Mucosa of descending colon (tissue), 3 donors: Measurements from ENCODE around the gene CLRN3. TPM values are rescaled to one million over a fixed set of nuclear protein-coding genes. Genes with fewer than 3 reads are reported as not detected.

Source experiments
- ATAC-seq: fragments of 200-7000 bp; cut with Tn5 transposase; one replicate; pipeline ENCODE4 v1.9.1; 2020; ENCODE audit warnings: mild to moderate bottlenecking, moderate library complexity
- DNase-seq, 3 donors: peaks; one replicate each; pipeline ENCODE4 v3.0.0-alpha.2; 2020
- H3K36me3 ChIP-seq: fragments of 200-600 bp; one replicate; pipeline ENCODE4 v1.8.0; 2021; ENCODE audit warnings: low read depth, mild to moderate bottlenecking
- H3K4me1 ChIP-seq: fragments of 200-600 bp; one replicate; pipeline ENCODE4 v1.8.0; 2021; ENCODE audit warnings: low read depth, mild to moderate bottlenecking
- H3K4me3 ChIP-seq: fragments of 200-600 bp; one replicate; pipeline ENCODE4 v1.8.0; 2021; ENCODE audit warnings: mild to moderate bottlenecking
- H3K9me3 ChIP-seq: fragments of 200-600 bp; one replicate; pipeline ENCODE4 v1.8.0; 2021; ENCODE audit warnings: mild to moderate bottlenecking
- CTCF ChIP-seq: fragments of 200-600 bp; IDR thresholded peaks from one replicate; pipeline ENCODE4 v1.8.0; 2022; ENCODE audit warnings: antibody characterized with exemption, mild to moderate bottlenecking
- intact Hi-C, 2 donors: fragments of 100-400 bp; cut with DNase I in 1 of 2; cut with micrococcal nuclease in 1 of 2; formaldehyde crosslinking; loops; one replicate each; pipeline versions ENCODE4 v1.11.0 to v1.11.1; 2022; cut with DNase I, micrococcal nuclease
- total RNA-seq, 3 donors: library from RNA; stranded (reverse); fragmentation: NEBNext Ultra II Directional in 2 of 3; extraction: Animal tissue kit (Norgen Biotek cat#: 25700) in 2 of 3; gene quantifications; one replicate each; pipeline versions ENCODE4 v1.2.1 to v1.2.4, GENCODE V29; 2021 to 2023
- donor health status: DM: no; HTN: no; CAD: no; lungs with moderate emphysema.
- donor health status: DM: no; HTN: no; CAD: no.
- donor health status: DM: no; HTN: yes; CAD: no.

The CLRN3 gene
- total RNA-seq, 3 donors from 2014 or later = 62.3 to 176 (median 121) TPM

- Histone ChIP-seq H3K4me3 (no peak overlapping the region), H3K36me3 (no peaks in the 10 kb centered on the region), H3K4me1 (peaks cover 31% of the 10 kb centered on the region), H3K9me3 (no peaks in the 10 kb centered on the region)
- TF ChIP-seq CTCF = no peak
- ATAC-seq = no peak
- no peak for DNase-seq
- intact Hi-C loops = loop anchor here in 1 of 2 donors (10.0 kb wide), 1 partner anchor 110 kb away; no protein-coding TSS in a partner anchor
Measured at GRCh38 chr10:127904311-127905000, 11.7 kb upstream of the CLRN3 start.

GRCh38 chr10:127903789-127904188 is 11.0 kb upstream of the CLRN3 start:
- no peaks in the 10 kb centered on the region for H3K9me3 ChIP-seq
- H3K4me3 ChIP-seq = no peak overlapping the region
- peak; percentile 41 for ATAC-seq
- H3K4me1 ChIP-seq = peaks cover 29% of the 10 kb centered on the region
- no peaks in the 10 kb centered on the region for H3K36me3 ChIP-seq
- DNase-seq = peak in 1 of 3 donors; percentile 60
- intact Hi-C loops = loop anchor here in 1 of 2 donors (10.0 kb wide), 1 partner anchor 111 kb away; no protein-coding TSS in a partner anchor
- TF ChIP-seq CTCF = no peak

- Histone ChIP-seq H3K36me3 (no peaks in the 10 kb centered on the region), H3K9me3 (no peaks in the 10 kb centered on the region), H3K4me1 (peaks cover 5% of the 10 kb centered on the region), H3K4me3 (no peak overlapping the region)
- ATAC-seq = peak; percentile 73
- peak in 1 of 3 donors; percentile 34 for DNase-seq
- intact Hi-C loops = loop anchor here in 1 of 2 donors (10.0 kb wide), 1 partner anchor 115 kb away; no protein-coding TSS in a partner anchor
- TF ChIP-seq CTCF = no peak
Measured at GRCh38 chr10:127899766-127900387, 7.1 kb upstream of the CLRN3 start.

- ATAC-seq (no peak), DNase-seq (no peak)
- Histone ChIP-seq H3K36me3 (no peaks in the 10 kb centered on the region), H3K4me3 (no peak overlapping the region), H3K9me3 (no peaks in the 10 kb centered on the region), H3K4me1 (peaks cover 8% of the 10 kb centered on the region)
- intact Hi-C loops = no loop called here
- no peak for TF ChIP-seq CTCF
Measured at GRCh38 chr10:127897177-127897576, 4.4 kb upstream of the CLRN3 start.

GRCh38 chr10:127896590-127896989 is 3.8 kb upstream of the CLRN3 start:
- Histone ChIP-seq H3K36me3 (no peaks in the 10 kb centered on the region), H3K9me3 (no peaks in the 10 kb centered on the region), H3K4me1 (peaks cover 8% of the 10 kb centered on the region), H3K4me3 (no peak overlapping the region)
- TF ChIP-seq CTCF = no peak
- intact Hi-C loops = no loop called here
- no peak for ATAC-seq
- DNase-seq = no peak
